C4-2B (cell line): ENCODE measurements around the gene ROPN1B.

ENCODE experiments used
- ZFX ChIP-seq: fragments of 450-650 bp; IDR thresholded peaks from 2 replicates; pipeline ENCODE4 v1.6.1; 2017
- TF ChIP-seq, protein P1 (sequence below): fragments of 450-650 bp; conservative IDR thresholded peaks from 2 replicates; pipeline ENCODE4 v1.5.1; 2017; ENCODE audit warnings: mild to moderate bottlenecking

DNA sequence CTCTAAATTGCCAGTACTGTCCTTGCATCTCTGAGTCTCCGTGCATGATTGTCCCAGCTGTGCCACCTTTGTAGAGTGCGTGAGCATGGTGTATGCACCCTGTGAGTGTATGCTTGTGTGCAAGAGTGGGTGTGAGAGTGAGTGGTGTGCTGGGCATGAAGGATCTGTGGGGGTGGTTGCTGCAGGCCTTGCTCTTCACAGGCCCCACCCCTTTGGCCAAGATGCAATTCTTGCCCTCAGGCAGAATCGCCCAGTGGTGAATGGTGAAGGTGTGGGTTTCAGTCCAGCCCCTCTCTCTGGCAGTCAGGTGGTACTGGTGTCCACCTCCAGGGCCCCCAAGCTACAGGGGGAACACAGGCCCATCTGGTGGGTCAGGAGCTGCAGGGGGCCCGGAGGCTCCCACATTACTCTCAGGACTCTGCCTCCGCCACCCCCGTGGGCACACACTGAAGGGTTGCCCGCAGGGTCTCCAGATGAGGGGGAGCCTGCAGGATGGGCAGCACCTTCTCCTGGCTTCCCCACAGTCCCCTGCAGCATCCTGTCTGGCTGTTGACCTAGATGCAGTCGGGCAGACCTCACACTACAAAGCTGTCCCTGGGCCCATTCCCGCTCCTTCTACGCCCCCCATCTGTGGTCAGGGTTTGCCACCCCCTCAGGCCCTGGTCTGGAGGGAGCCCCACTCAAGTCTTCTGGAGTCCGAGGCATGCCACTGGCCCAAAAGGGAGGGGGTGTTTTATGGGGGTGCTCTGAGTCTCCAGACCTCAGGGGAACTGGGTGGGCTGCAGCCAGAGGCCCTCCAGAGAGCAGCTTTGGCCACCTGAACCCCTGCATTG is 8.3 kb upstream of the ROPN1B start:
- TF ChIP-seq, protein P1, sequence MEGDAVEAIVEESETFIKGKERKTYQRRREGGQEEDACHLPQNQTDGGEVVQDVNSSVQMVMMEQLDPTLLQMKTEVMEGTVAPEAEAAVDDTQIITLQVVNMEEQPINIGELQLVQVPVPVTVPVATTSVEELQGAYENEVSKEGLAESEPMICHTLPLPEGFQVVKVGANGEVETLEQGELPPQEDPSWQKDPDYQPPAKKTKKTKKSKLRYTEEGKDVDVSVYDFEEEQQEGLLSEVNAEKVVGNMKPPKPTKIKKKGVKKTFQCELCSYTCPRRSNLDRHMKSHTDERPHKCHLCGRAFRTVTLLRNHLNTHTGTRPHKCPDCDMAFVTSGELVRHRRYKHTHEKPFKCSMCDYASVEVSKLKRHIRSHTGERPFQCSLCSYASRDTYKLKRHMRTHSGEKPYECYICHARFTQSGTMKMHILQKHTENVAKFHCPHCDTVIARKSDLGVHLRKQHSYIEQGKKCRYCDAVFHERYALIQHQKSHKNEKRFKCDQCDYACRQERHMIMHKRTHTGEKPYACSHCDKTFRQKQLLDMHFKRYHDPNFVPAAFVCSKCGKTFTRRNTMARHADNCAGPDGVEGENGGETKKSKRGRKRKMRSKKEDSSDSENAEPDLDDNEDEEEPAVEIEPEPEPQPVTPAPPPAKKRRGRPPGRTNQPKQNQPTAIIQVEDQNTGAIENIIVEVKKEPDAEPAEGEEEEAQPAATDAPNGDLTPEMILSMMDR, result no peak
- TF ChIP-seq ZFX, result no peak
